ENCODE data around the gene MYOCD.
"Not testable (repeated sequence)": the region's sequence is repeated elsewhere in the genome, so short reads cannot be mapped to it uniquely, and the experiment has no call there.

MYOCD gene, protein sequence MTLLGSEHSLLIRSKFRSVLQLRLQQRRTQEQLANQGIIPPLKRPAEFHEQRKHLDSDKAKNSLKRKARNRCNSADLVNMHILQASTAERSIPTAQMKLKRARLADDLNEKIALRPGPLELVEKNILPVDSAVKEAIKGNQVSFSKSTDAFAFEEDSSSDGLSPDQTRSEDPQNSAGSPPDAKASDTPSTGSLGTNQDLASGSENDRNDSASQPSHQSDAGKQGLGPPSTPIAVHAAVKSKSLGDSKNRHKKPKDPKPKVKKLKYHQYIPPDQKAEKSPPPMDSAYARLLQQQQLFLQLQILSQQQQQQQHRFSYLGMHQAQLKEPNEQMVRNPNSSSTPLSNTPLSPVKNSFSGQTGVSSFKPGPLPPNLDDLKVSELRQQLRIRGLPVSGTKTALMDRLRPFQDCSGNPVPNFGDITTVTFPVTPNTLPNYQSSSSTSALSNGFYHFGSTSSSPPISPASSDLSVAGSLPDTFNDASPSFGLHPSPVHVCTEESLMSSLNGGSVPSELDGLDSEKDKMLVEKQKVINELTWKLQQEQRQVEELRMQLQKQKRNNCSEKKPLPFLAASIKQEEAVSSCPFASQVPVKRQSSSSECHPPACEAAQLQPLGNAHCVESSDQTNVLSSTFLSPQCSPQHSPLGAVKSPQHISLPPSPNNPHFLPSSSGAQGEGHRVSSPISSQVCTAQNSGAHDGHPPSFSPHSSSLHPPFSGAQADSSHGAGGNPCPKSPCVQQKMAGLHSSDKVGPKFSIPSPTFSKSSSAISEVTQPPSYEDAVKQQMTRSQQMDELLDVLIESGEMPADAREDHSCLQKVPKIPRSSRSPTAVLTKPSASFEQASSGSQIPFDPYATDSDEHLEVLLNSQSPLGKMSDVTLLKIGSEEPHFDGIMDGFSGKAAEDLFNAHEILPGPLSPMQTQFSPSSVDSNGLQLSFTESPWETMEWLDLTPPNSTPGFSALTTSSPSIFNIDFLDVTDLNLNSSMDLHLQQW

DNA sequence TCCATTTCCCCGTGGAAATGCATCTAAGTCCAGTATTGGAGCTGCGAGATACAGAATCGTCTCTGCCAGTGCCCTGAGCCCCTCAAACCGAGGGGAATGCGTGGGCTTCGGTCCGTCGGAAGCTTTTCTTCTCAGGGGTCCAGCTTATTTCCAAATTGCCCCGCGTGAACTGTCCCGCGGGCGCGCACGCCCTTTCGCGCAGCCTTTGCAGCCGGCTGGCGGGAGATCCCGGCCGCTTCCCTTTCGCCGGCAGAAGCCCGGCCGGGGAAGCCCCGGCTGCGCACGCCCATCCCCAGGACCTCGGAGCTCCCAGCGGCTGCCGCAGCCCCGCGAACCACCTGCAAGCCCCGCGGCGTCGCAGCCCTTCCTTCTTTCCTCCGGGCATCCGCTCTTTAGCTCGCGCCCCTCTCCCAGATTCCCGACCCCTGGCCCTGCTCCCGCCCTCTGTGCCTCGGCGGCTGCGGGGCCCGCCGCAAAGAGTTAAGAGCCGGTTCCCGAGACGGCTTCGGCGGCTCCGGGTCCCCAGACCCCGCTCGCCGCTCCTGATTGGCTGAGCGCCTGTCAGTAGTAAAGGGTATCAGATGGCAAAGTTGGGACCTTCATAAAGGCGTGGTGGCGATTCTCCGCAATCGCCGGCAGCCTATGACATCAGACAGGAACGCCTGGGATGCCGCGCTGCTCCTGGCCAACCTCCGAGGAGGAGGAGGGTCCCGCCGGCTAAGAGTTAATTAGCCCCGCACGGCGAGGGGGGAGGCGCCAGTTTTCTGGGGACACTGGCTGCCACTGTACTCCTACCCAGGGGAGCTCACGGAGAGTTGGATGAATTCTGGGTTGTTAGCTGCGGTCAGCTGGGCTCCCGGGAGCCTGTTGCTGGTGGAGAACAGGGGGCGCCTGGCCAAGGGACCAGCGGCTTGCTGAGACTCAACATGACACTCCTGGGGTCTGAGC lies at the start of gene MYOCD:
Gene MYOCD (plus strand): TSS at position 628 of the 948 bp plus-strand sequence. CDS start 299 bp downstream, at position 927.
- peak; percentile 4 for DNase-seq

DNA sequence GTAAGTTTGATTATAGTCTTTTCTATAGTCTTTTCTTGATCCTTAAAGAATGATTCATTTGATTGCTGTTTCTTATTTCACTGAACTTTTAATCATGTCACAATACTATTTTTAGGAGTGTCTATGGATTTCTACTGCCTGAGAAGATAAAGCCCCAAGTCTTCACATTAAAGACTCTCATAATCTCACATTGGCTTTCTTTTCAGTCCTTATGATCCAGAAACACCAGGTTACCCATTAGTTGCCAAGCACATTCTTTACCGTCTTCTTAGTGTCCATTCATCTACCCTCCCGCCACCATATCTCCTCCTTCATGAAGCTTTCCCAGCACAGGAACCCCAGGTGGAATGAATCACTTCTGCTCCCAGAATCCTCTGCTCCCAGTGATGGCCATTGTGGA lies 49.5 kb upstream of the MYOCD start:
- DNase-seq: no peak

DNA sequence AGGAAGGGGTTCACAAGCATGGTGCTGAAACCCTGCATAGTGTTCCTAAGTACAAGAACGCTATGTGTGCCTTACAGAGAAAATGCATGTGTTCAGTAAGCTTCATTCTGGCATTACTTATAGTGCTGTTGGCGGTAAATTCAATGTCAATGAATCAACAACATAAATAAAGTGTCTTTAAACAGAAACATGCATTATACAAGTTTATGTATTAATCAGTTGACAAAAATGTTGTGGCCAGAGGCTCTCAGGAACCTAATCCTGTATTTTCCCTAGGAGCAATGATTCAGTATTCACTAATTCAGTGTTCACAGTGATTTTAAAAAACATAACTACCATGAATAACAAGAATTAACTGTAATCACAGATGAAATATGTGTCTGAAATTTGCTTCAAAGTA lies 47.1 kb upstream of the MYOCD start:
- no peak for DNase-seq

DNA sequence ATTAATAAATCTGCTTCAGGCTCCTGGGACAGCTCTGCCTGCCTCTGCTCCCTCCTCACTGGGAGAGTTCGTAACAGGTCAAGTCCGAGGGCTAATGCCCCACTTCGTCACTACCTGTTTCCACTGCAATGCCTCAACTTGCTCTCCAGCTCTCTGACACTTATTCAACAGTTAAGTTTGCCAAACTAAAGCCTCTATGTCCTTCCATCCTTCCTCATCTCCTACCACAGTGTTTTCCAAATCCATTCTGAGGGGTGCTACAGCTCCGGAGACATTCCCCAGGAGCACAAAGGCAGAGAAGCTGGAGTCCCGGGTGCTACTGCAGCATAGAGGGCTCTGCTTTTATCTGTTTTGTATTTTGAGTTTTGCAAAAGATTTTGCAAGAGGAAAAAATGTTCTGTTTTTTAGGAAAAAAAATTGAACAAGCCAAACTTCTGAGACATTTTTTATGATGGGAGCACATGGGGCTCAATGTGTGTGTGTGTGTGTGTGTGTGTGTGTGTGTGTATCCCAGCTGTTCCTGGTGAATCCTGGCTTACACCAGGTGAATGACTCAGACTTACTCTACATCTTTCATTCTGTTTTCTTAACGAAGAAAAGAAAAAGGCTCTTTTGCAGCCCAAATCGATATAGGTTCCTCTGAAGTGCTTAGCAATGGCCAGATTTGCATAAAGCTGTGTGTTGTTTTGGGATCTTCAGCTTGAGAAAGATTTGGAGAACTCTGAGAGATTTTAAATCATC lies 46.1 kb upstream of the MYOCD start:
- DNase-seq: no peak

DNA sequence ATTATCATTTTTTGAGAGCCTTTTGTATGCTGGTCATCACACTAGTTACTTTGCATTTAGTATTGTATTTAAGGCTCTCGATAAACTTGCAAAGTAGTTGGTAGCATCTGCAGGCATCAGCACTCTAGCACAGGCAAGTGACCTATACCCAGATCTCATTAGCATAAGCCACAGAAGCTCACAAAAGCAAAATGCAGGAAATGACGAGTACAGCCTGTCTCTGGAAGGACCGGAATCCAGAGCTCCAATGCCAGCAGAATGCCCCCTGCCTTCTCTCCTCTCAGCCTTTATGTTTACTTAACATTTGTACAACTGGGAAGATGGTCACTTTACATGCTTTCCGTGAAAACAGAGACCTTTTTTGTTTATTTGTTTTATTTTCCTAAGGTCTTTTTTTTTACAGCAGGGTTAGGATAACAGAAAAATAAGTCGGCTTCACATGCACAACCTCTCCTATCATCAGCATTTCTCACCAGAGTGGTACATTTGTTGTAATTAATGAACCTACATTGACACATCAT lies 45.4 kb upstream of the MYOCD start:
- no peak for DNase-seq

DNA sequence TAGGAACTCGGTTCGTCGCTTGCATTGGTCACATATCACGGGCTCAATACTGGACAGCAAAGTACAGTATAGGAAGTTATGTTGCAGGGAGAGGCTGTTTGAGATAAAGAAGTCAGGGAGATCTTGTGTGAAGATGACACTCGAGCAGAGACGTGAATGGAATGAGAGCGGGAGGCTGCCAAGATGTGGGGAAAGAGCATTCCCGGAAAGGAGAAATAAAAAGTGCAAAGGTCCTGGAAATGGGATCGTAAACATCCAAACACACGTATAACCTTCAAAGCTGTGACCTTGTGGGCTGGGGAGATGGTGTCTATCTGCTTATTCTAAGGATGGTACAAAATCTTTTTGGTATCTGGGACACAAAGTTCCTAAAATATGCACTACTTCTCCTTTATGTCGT lies 43.0 kb upstream of the MYOCD start:
- DNase-seq: no peak

DNA sequence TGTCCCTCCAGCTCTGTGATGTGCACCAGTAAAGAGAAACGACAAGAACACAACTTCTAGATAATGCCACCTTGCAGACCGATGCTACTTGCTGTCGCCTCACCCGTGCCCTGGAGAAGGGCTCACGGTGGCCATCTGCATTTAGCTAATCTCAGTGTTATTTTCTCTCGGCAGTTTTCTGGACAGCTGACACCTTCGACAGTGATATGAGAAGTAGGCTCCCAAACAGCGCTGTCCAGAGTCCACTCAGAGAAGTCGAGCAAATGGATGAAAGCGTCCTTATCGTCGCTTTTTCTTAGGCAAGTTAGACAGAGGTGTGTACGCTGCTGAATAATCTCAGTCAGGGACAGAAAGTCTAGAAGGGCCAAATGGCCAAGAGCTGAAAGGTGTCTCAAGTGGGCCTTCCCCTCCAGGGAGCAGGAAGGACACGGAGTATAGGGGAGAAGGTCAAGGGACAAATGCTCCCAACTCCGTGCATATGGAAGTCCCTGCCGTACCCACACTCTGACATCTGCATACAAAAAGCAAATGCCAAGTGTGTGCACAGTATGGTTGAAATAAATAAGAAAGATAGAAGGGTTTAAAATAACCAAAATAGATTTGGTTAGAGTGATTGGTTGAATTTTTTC lies 42.4 kb upstream of the MYOCD start:
- DNase-seq: no peak

DNA sequence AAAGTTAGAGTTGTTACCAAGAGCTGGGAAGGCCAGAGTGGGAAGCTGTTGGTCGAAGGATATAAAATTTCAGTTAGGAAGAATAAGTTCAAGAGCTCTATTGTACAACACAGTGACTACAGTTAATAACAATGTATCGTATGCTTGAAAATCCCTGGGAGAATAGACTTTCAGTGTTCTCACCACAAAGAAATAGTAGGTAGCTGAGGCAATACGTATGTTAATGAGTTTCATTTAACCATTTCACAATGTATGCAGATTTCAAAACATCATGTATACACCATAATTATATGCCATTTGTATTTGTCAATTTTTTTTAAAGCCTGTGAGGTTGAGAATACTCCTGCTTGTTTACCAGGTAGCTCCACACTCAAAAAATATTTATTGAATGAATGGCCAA lies 41.5 kb upstream of the MYOCD start:
- DNase-seq: no peak

DNA sequence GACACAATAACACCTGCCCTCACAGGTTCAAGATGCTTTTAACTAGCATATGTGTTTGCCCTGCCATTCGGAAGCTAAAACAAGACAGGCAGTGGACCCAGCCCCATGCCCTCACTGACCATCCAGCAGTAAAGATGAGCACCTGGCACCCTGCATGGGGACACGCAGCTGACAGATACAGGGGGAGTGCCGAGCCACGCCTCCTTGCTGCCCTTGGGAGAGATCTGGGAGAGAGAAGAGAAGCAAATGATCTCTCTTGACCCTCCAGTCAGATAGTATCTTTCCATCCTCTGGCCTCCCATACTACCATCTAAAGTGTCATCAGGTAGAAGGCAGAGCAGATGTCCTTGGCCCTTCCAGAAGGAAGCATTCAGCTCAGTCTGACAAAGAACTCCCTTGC lies 40.6 kb upstream of the MYOCD start:
- DNase-seq: no peak

DNA sequence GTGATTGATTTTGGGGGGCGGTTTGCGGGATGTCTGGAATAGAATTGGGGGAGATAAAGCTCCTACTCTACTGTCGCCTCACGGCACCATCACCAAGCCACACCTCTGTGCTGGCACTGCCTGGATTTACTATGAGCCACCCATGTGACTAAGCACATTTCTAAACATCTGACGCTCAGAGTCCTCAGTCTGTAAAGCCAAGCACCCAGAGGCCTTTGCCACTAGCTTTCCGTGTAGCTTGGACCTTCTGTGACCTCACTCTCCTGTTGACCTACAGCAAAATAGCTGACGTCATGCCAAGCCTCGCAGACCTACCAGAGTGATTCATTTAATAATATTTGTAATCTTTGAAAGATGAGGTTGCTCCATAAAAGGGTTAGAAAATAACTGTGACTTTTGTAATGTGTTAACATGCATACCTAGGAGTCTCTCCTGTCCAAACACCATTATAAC lies 38.5 kb upstream of the MYOCD start:
- DNase-seq: no peak

DNA sequence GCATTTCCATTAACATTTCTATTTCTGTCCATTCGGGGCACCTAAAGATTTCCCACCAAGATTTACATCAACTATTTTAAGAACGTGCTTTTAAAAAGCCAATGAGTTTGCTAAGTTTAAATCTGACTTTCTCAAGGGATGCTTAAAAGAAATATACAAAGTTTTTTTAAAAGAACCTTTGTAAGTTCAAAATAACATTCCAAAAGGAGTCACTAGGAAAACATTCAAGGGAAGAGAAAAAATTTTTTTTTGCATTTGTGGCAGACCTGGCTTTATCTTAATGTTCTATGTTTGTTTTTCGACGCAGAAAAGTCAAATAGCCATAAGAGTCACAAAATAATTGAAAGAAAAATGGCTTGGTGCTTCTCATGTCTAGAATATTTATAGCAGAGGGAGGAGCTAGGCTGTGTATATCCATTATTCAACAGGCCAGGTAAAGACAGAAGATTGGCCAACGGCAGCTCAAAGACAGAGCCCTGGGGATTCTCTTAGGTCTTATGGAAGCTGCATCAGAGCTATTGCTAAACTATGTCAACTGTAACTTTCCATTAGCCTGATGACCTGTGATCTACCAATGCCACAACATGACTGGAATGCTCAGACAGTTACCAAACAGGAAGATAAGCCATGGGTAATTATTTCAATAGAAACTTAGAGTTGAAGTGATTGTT lies 37.8 kb upstream of the MYOCD start:
- DNase-seq: no peak

DNA sequence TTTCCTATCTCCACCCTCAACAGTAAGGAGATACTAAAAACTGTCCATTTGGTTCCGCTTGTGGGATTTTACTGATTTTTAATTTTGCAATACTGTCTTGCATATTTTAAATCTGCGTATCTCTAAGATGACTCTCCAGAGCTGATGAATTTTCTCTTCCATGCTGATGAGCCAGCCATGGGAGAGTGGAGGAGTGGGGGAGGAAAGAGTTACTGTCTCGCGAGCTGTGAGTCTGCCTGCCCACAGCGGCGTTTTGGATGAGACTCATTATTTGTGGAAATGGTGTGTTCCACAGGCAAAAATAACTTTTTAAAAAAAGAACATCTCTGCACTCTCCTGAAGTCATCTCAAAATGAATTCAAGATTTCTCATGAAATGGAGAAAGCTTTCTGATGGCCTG lies 34.6 kb upstream of the MYOCD start:
- DNase-seq: no peak

DNA sequence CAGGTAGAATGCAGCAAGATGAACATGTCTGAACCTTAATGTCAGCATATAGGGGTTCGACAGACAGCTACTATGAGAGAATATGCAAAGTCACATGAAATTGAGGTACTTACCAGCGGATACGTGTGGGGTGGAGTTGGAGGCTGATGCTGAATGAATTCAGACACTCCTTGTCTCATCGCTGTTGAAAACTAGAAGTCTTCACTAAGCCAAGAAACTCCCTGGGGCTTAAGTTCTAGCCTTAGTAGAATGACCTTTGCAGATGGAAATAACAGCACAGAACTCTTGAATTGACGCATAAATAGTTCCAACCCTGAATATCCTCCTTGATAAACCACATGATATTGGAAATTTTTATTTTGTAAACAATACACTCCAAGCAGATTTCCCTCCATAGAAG lies 32.9 kb upstream of the MYOCD start:
- DNase-seq: no peak

DNA sequence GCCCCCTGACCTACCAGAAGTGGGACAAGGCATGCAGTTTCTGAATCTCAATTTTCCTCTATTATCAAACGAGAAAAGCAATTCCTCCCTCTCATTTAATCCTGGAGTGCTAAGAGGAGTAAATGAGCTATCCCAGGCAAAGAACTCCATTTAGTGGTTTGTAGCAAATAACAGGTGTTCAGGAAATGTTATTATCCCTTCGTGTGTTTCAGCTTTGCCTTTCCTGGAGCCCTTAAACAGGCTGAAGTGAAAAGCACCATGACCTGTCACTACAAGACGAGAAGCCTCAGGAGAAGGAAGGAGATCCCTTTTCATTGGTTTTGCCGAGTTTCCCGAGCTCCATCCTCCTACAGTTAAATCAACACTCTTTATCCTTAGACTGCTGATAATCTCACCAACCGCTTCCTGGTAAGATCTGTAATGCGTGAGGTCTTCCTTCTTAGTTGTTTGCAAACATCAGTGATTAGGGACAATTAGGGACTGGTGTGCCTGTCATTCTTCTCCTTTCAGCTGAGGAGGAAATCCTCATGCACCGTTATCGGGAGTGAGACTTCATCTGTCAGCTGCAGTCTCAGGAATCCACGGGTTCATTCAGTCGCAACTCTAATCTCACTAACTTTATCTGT lies 30.8 kb upstream of the MYOCD start:
- no peak for DNase-seq

DNA sequence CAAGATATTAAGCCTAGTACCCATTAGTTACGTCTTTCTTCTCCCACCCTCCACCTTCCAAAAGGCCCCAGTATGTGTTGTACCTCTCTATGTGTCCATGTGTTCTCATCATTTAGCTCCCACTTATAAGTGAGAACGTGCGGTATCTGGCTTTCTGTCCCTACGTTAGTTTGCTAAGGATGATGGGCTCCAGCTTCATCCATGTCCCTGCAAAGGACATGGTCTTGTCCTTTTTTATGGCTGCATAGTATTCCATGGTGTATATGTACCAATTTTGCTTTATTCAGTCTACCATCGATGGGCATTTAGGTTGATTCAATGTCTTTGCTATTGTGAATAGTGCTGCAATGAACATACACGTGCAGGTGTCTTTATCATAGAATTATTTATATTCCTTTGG lies 29.7 kb upstream of the MYOCD start:
- DNase-seq: not testable (repeated sequence)

DNA sequence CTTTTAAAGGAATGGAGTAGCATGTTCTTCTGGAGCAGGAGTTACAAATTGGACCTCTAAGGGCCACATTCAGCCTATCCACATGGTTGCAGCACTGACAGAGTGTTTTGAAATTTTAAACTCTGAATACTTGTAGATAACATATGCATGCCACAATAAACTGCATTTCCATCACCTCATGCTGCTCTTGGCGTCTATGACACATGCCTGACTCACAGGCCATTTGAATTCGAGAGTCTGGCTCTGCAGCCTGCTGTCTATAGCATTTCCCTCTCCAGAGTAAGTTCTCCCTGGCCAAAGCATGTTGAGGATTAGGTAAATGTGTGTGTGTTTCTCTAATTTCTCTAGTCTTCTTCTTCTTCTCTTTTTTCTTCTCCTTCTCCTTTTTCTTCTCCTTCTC lies 28.7 kb upstream of the MYOCD start:
- DNase-seq: no peak

DNA sequence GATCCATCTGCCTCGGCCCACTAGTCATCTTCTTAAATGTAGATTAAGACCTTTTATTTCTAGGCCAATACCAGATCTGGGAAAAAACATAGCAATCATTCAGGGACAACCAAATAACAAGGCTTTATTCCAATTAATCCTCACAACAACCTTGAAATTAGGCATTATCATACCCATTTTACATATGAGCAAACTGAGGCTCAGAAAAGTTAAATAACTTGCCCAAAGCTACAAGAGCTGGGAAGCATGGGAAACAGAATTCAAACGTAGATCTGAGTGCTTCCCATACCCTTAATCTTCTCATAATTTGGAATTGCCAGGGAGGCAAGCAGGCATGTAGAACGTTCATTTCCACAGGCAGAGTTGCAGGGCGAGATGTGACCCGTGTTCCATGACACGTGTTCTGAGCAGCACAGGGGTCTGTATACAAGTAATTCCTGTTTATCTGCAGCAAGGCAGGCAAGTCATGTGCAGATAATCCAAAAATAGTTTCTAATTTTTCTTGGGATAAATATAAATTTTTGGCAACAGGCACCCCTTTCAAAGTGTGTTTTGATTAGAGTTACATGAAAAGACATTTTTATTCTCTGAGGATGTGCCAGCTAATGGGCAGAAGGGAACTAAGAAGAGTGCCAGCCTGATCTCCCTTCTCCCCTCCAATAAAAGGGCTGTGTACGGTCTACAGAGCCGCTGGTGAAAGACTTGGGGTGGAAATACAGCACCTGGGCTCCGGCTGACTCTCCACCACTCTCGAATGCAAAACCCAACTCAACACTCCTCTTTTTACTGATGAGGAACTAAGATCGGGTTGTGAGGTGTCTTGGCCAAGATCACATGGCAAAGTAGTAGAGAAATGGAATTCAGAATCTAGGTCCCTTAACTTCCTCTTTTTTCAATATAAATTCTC lies 27.7 kb upstream of the MYOCD start:
- DNase-seq: no peak

DNA sequence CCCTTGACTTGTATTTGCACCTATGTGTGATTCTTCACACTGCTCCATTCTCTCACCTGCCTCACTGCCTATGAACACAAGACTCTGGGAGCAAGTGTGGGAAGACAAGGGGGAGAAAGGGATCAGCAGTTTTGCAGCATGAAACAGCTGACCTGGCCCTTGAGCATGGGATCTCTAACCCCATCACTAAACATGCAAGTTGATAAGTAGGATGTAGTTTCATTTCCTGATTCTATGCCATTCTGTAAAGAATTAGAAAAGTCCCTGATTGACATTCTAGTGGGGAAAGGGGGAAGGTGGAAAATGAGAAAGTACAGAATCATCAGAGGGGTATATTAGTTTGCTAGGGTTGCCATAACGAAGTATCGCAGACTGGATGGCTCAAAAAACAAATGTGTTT lies 25.3 kb upstream of the MYOCD start:
- no peak for DNase-seq

DNA sequence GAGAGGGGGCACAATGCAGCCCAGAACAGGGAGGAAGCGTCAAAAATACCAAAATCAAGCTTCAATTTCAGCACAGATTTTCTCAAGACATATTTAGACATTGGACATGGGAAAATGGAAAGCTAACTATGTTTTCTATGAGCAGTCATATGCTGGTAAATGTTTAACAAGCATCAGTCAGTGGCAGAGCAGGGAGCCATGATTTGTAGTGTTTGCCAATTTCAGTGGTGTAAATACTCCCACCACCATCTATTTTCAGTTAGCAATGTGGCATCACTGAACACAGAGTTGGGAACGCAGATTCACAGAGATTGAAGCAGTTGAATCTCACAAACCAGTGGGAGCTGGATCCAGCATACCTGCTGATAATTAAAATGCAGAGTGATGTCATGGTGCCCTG lies 24.6 kb upstream of the MYOCD start:
- no peak for DNase-seq

All from NCI-H69 (cell line).